Measurements from ENCODE around the gene RNF208.
"Not testable (repeated sequence)": the region's sequence is repeated elsewhere in the genome, so short reads cannot be mapped to it uniquely, and the experiment has no call there.

RNF208 gene

GRCh38 chr9:137264067-137264466, 42.0 kb upstream of the RNF208 start:
- 96 to 97% methylated on average over 15 to 21 of the region's 22 CpGs for WGBS, 2 experiments (ENCODE audit: insufficient coverage in 2 of 2)

GRCh38 chr9:137263506-137263905, 41.5 kb upstream of the RNF208 start:
- H3K4me3 ChIP-seq (ENCODE audit: extremely low read depth, insufficient read depth, low read length, poor library complexity, severe bottlenecking): no peak overlapping the region
- 88 to 99% methylated on average over 9 to 10 of the region's 10 CpGs for WGBS, 2 experiments (ENCODE audit: insufficient coverage in 2 of 2)
- H3K27ac ChIP-seq (ENCODE audit: low read depth, low read length, severe bottlenecking): no peak overlapping the region
- no peaks in the 10 kb centered on the region for H3K9me3 ChIP-seq (ENCODE audit: control insufficient read depth, low read length)
- peaks cover 69% of the 10 kb centered on the region for H3K36me3 ChIP-seq (ENCODE audit: control insufficient read depth, insufficient read depth, low read length)
- H3K4me1 ChIP-seq (ENCODE audit: control insufficient read depth, insufficient read depth, low read length, poor library complexity, severe bottlenecking): no peaks in the 10 kb centered on the region

More at GRCh38 chr9:137264067-137264466, 42.0 kb upstream of the RNF208 start:
- Histone ChIP-seq H3K36me3 (ENCODE audit: control insufficient read depth, insufficient read depth, low read length) (peaks cover 69% of the 10 kb centered on the region), H3K4me3 (ENCODE audit: extremely low read depth, insufficient read depth, low read length, poor library complexity, severe bottlenecking) (no peak overlapping the region), H3K9me3 (ENCODE audit: control insufficient read depth, low read length) (no peaks in the 10 kb centered on the region), H3K27ac (ENCODE audit: low read depth, low read length, severe bottlenecking) (no peak overlapping the region), H3K4me1 (ENCODE audit: control insufficient read depth, insufficient read depth, low read length, poor library complexity, severe bottlenecking) (no peaks in the 10 kb centered on the region)

GRCh38 chr9:137262909-137263285, 40.9 kb upstream of the RNF208 start:
- Histone ChIP-seq H3K9me3 (ENCODE audit: control insufficient read depth, low read length) (no peaks in the 10 kb centered on the region), H3K36me3 (ENCODE audit: control insufficient read depth, insufficient read depth, low read length) (peaks cover 71% of the 10 kb centered on the region), H3K4me3 (ENCODE audit: extremely low read depth, insufficient read depth, low read length, poor library complexity, severe bottlenecking) (no peak overlapping the region), H3K4me1 (ENCODE audit: control insufficient read depth, insufficient read depth, low read length, poor library complexity, severe bottlenecking) (no peaks in the 10 kb centered on the region), H3K27ac (ENCODE audit: low read depth, low read length, severe bottlenecking) (no peak overlapping the region)
- 93 to 94% methylated on average over 23 to 24 of the region's 24 CpGs for WGBS, 2 experiments (ENCODE audit: insufficient coverage in 2 of 2)

- H3K27ac ChIP-seq (ENCODE audit: low read depth, low read length, severe bottlenecking); H3K4me1 ChIP-seq (ENCODE audit: control insufficient read depth, insufficient read depth, low read length, poor library complexity, severe bottlenecking); H3K9me3 ChIP-seq (ENCODE audit: control insufficient read depth, low read length); H3K4me3 ChIP-seq (ENCODE audit: extremely low read depth, insufficient read depth, low read length, poor library complexity, severe bottlenecking): not testable (repeated sequence)
- WGBS, 2 experiments (ENCODE audit: insufficient coverage in 2 of 2): 74 to 88% methylated on average over 2 to 4 of the region's 15 CpGs
- H3K36me3 ChIP-seq (ENCODE audit: control insufficient read depth, insufficient read depth, low read length): peaks cover 69% of the 10 kb centered on the region
Observed at GRCh38 chr9:137262173-137262908, 40.3 kb upstream of the RNF208 start.

- Histone ChIP-seq H3K27ac (ENCODE audit: low read depth, low read length, severe bottlenecking) (no peak overlapping the region), H3K36me3 (ENCODE audit: control insufficient read depth, insufficient read depth, low read length) (peaks cover 38% of the 10 kb centered on the region), H3K9me3 (ENCODE audit: control insufficient read depth, low read length) (no peaks in the 10 kb centered on the region), H3K4me3 (ENCODE audit: extremely low read depth, insufficient read depth, low read length, poor library complexity, severe bottlenecking) (no peak overlapping the region), H3K4me1 (ENCODE audit: control insufficient read depth, insufficient read depth, low read length, poor library complexity, severe bottlenecking) (peaks cover 13% of the 10 kb centered on the region)
- 97 to 98% methylated on average over 10 to 14 of the region's 15 CpGs for WGBS, 2 experiments (ENCODE audit: insufficient coverage in 2 of 2)
Observed at GRCh38 chr9:137256856-137257255, 34.8 kb upstream of the RNF208 start.

GRCh38 chr9:137256362-137256761, 34.3 kb upstream of the RNF208 start:
- H3K36me3 ChIP-seq (ENCODE audit: control insufficient read depth, insufficient read depth, low read length): peaks cover 34% of the 10 kb centered on the region
- WGBS, 2 experiments (ENCODE audit: insufficient coverage in 2 of 2): 93 to 96% methylated on average over 13 to 15 of the region's 15 CpGs
- peak overlapping the region; percentile 97 for H3K4me3 ChIP-seq (ENCODE audit: extremely low read depth, insufficient read depth, low read length, poor library complexity, severe bottlenecking)
- no peaks in the 10 kb centered on the region for H3K9me3 ChIP-seq (ENCODE audit: control insufficient read depth, low read length)
- H3K4me1 ChIP-seq (ENCODE audit: control insufficient read depth, insufficient read depth, low read length, poor library complexity, severe bottlenecking): peaks cover 16% of the 10 kb centered on the region
- H3K27ac ChIP-seq (ENCODE audit: low read depth, low read length, severe bottlenecking): no peak overlapping the region

- WGBS, 2 experiments (ENCODE audit: insufficient coverage in 2 of 2): 2 to 4% methylated on average over 40 to 45 of the region's 51 CpGs
- peak overlapping the region; percentile 97 for H3K4me3 ChIP-seq (ENCODE audit: extremely low read depth, insufficient read depth, low read length, poor library complexity, severe bottlenecking)
- H3K4me1 ChIP-seq (ENCODE audit: control insufficient read depth, insufficient read depth, low read length, poor library complexity, severe bottlenecking): peaks cover 16% of the 10 kb centered on the region
Observed at GRCh38 chr9:137255448-137256114, 33.5 kb upstream of the RNF208 start.

GRCh38 chr9:137254624-137255447, 32.8 kb upstream of the RNF208 start, which contains the start of gene NELFB:
Gene NELFB, plus strand, starts transcription at chr9:137255327.
- Histone ChIP-seq H3K4me1 (ENCODE audit: control insufficient read depth, insufficient read depth, low read length, poor library complexity, severe bottlenecking) (peaks cover 16% of the 10 kb centered on the region), H3K27ac (ENCODE audit: low read depth, low read length, severe bottlenecking) (peak within 1 kb of the TSS; percentile 80), H3K9me3 (ENCODE audit: control insufficient read depth, low read length) (no peaks in the 10 kb centered on the region), H3K36me3 (ENCODE audit: control insufficient read depth, insufficient read depth, low read length) (peaks cover 34% of the 10 kb centered on the region), H3K4me3 (ENCODE audit: extremely low read depth, insufficient read depth, low read length, poor library complexity, severe bottlenecking) (peak within 1 kb of the TSS; percentile 97)
- 1 to 2% methylated on average over 86 to 97 of the region's 105 CpGs for WGBS, 2 experiments (ENCODE audit: insufficient coverage in 2 of 2)

More at GRCh38 chr9:137255448-137256114, 33.5 kb upstream of the RNF208 start:
- peak overlapping the region; percentile 80 for H3K27ac ChIP-seq (ENCODE audit: low read depth, low read length, severe bottlenecking)
- H3K36me3 ChIP-seq (ENCODE audit: control insufficient read depth, insufficient read depth, low read length): peaks cover 34% of the 10 kb centered on the region
- no peaks in the 10 kb centered on the region for H3K9me3 ChIP-seq (ENCODE audit: control insufficient read depth, low read length)

GRCh38 chr9:137253717-137254623, 31.9 kb upstream of the RNF208 start:
- Histone ChIP-seq H3K27ac (ENCODE audit: low read depth, low read length, severe bottlenecking) (no peak overlapping the region), H3K4me1 (ENCODE audit: control insufficient read depth, insufficient read depth, low read length, poor library complexity, severe bottlenecking) (peaks cover 16% of the 10 kb centered on the region), H3K4me3 (ENCODE audit: extremely low read depth, insufficient read depth, low read length, poor library complexity, severe bottlenecking) (peak overlapping the region; percentile 97), H3K36me3 (ENCODE audit: control insufficient read depth, insufficient read depth, low read length) (peaks cover 29% of the 10 kb centered on the region), H3K9me3 (ENCODE audit: control insufficient read depth, low read length) (no peaks in the 10 kb centered on the region)
- 60 to 63% methylated on average over 15 to 16 of the region's 21 CpGs for WGBS, 2 experiments (ENCODE audit: insufficient coverage in 2 of 2)
